H1 (cell line): ENCODE data around the gene FGF3. TPM values are rescaled to one million over a fixed set of nuclear protein-coding genes. Genes with fewer than 3 reads are reported as not detected.

ENCODE experiments used
- CTCF ChIA-PET: fragments of 300-600 bp; sonication (Branson Sonifier 250); formaldehyde crosslinking; loops from one replicate; lab custom pipeline; 2021; ENCODE audit not compliant: partially characterized antibody; lab: Charles Lee
- POLR2A ChIA-PET: fragments of 300-600 bp; sonication (Branson Sonifier 250); formaldehyde crosslinking; loops from one replicate; lab custom pipeline; 2021; ENCODE audit warnings: inconsistent platforms; ENCODE audit not compliant: partially characterized antibody; lab: Charles Lee
- DNase-seq, 2 experiments: peaks; one replicate each; pipeline versions ENCODE4 v3.0.0 to v3.0.0-alpha.2; 2010 to 2022; ENCODE audit warnings: low spot score in 2 of 2, low read depth in 1 of 2, mixed read lengths in 1 of 2
- FAIRE-seq: peaks from 2 replicates; lab custom pipeline; 2011; peaks lifted over from hg19 to GRCh38; lab: Jason Lieb, UNC
- H2AFZ ChIP-seq: 2 replicates; pipeline ENCODE4 v1.8.1; 2012; ENCODE audit warnings: low read length, inconsistent platforms
- H2AK5ac ChIP-seq: 2 replicates; pipeline ENCODE4 v1.6.1; 2013; ENCODE audit warnings: low read depth, low read length
- H2BK120ac ChIP-seq: replicated peaks from 2 replicates; pipeline ENCODE3; 2013; ENCODE audit warnings: low read depth, low read length, inconsistent platforms
- H2BK12ac ChIP-seq: 2 replicates; pipeline ENCODE4 v1.6.1; 2013; ENCODE audit warnings: low read depth, low read length
- H2BK15ac ChIP-seq: 2 replicates; pipeline ENCODE4 v1.6.1; 2013; ENCODE audit warnings: low read length
- H2BK20ac ChIP-seq: 2 replicates; pipeline ENCODE4 v1.6.1; 2013; ENCODE audit warnings: low read length
- H2BK5ac ChIP-seq: 2 replicates; pipeline ENCODE4 v1.6.1; 2013; ENCODE audit warnings: low read depth, low read length
- H3K14ac ChIP-seq: 2 replicates; pipeline ENCODE4 v1.6.1; 2013; ENCODE audit warnings: inconsistent platforms; ENCODE audit not compliant: insufficient read length
- H3K18ac ChIP-seq: 2 replicates; pipeline ENCODE4 v1.6.1; 2013; ENCODE audit warnings: low read length; ENCODE audit errors: extremely low read depth
- H3K23ac ChIP-seq: 2 replicates; pipeline ENCODE4 v1.6.1; 2013; ENCODE audit warnings: inconsistent platforms; ENCODE audit not compliant: insufficient read length
- H3K23me2 ChIP-seq: 2 replicates; pipeline ENCODE4 v1.6.1; 2013; ENCODE audit warnings: low read depth, low read length
- H3K27ac ChIP-seq: 2 replicates; pipeline ENCODE4 v1.6.1; 2011; ENCODE audit warnings: low read depth, low read length, inconsistent platforms
- H3K27me3 ChIP-seq, 4 experiments: replicated peaks in 1 of 4; 1 replicate in 1 of 4; 2 replicates in 3 of 4; pipeline versions ENCODE4 v1.6.1 to v1.8.1; 2011 to 2013; ENCODE audit warnings: low read length in 3 of 4, mild to moderate bottlenecking in 3 of 4, inconsistent platforms in 2 of 4, mixed read lengths in 2 of 4, moderate library complexity in 1 of 4; ENCODE audit not compliant: control insufficient read depth in 3 of 4, insufficient read depth in 3 of 4; ENCODE audit errors: extremely low read depth in 1 of 4
- H3K36me3 ChIP-seq, 4 experiments: 2 replicates each; pipeline versions ENCODE4 v1.6.1 to v1.8.1; 2011 to 2013; ENCODE audit warnings: mild to moderate bottlenecking in 4 of 4, low read length in 3 of 4, moderate library complexity in 2 of 4, control low read depth in 1 of 4, inconsistent platforms in 1 of 4; ENCODE audit not compliant: insufficient read depth in 4 of 4, control insufficient read depth in 2 of 4
- H3K4ac ChIP-seq: replicated peaks from 2 replicates; pipeline ENCODE3; 2013; ENCODE audit warnings: low read length, low read depth, mixed read lengths, inconsistent platforms; ENCODE audit not compliant: insufficient read length
- H3K4me1 ChIP-seq, 4 experiments: replicated peaks in 1 of 4; 1 replicate in 1 of 4; 2 replicates in 3 of 4; pipeline versions ENCODE4 v1.6.1 to v1.8.1; 2011 to 2013; ENCODE audit warnings: low read length in 3 of 4, inconsistent platforms in 2 of 4, mixed read lengths in 1 of 4; ENCODE audit not compliant: insufficient read depth in 4 of 4, control insufficient read depth in 3 of 4
- H3K4me2 ChIP-seq, 2 experiments: 2 replicates each; pipeline versions ENCODE4 v1.6.1 to v1.8.1; 2011 to 2013; ENCODE audit warnings: low read depth in 2 of 2, low read length in 2 of 2, control low read depth in 1 of 2, inconsistent platforms in 1 of 2, mild to moderate bottlenecking in 1 of 2; ENCODE audit not compliant: insufficient read depth in 1 of 2
- H3K4me3 ChIP-seq, 4 experiments: fragments of 200-600, 300-600 bp in 1 of 4; sonication (generic), shearing (Covaris generic), sonication (Bioruptor Twin) in 1 of 4; 2 replicates each; pipeline versions ENCODE4 v1.5.1 to v1.8.1; 2011 to 2016; ENCODE audit warnings: low read length in 4 of 4, low read depth in 3 of 4, control low read depth in 2 of 4, inconsistent platforms in 2 of 4, mild to moderate bottlenecking in 2 of 4, mixed read lengths in 1 of 4, moderate library complexity in 1 of 4; ENCODE audit not compliant: insufficient read depth in 2 of 4; ENCODE audit errors: extremely low read depth in 1 of 4
- H3K56ac ChIP-seq: replicated peaks from 2 replicates; pipeline ENCODE3; 2013; ENCODE audit warnings: low read depth, mild to moderate bottlenecking, mixed read lengths, low read length, inconsistent platforms; ENCODE audit not compliant: insufficient read length
- H3K79me1 ChIP-seq: 2 replicates; pipeline ENCODE4 v1.6.1; 2013; ENCODE audit warnings: low read depth, low read length, control low read depth
- H3K79me2 ChIP-seq, 2 experiments: 2 replicates each; pipeline versions ENCODE4 v1.6.1 to v1.8.1; 2012 to 2013; ENCODE audit warnings: low read length in 2 of 2, mild to moderate bottlenecking in 2 of 2, inconsistent platforms in 1 of 2; ENCODE audit not compliant: insufficient read depth in 2 of 2, control insufficient read depth in 1 of 2
- H3K9ac ChIP-seq, 4 experiments: replicated peaks in 1 of 4; 1 replicate in 1 of 4; 2 replicates in 3 of 4; pipeline versions ENCODE4 v1.6.1 to v1.8.1; 2011 to 2013; ENCODE audit warnings: low read depth in 3 of 4, low read length in 3 of 4, control low read depth in 2 of 4, mild to moderate bottlenecking in 2 of 4, moderate library complexity in 2 of 4, inconsistent platforms in 1 of 4; ENCODE audit errors: extremely low read depth in 1 of 4
- H3K9me3 ChIP-seq, 2 experiments: 2 replicates each; pipeline versions ENCODE4 v1.6.1 to v1.8.1; 2012 to 2013; ENCODE audit warnings: mild to moderate bottlenecking in 2 of 2, moderate library complexity in 2 of 2, control low read depth in 1 of 2, inconsistent platforms in 1 of 2, low read depth in 1 of 2, low read length in 1 of 2, mixed read lengths in 1 of 2; ENCODE audit not compliant: insufficient read depth in 2 of 2
- H4K20me1 ChIP-seq, 2 experiments: replicated peaks in 1 of 2; 2 replicates each; pipeline versions ENCODE3 to v1.8.1; 2011 to 2013; ENCODE audit warnings: inconsistent platforms in 2 of 2, low read length in 2 of 2, mild to moderate bottlenecking in 1 of 2; ENCODE audit not compliant: insufficient read depth in 2 of 2, control insufficient read depth in 1 of 2
- H4K5ac ChIP-seq: 2 replicates; pipeline ENCODE4 v1.6.1; 2013; ENCODE audit warnings: low read length, low read depth, mixed read lengths, inconsistent platforms; ENCODE audit not compliant: insufficient read length
- H4K8ac ChIP-seq: 2 replicates; pipeline ENCODE4 v1.8.0; 2013; ENCODE audit warnings: mild to moderate bottlenecking, moderate library complexity, low read length, inconsistent platforms; ENCODE audit not compliant: insufficient read depth; ENCODE audit errors: extremely low read depth
- H4K91ac ChIP-seq: replicated peaks from 2 replicates; pipeline ENCODE3; 2013; ENCODE audit warnings: low read length, mixed read lengths, inconsistent platforms; ENCODE audit not compliant: insufficient read length
- CBX5 ChIP-seq: fragments of 300-800, 300-1000 bp; sonication (generic); IDR thresholded peaks from 2 replicates; pipeline ENCODE4 v1.7.1; 2016; ENCODE audit warnings: antibody characterized with exemption, low read length, low read depth
- HDAC2 ChIP-seq, 2 experiments: fragments of 300-600 bp in 1 of 2; sonication (generic) in 1 of 2; IDR thresholded peaks; 2 replicates each; pipeline ENCODE4 v1.6.1; 2011 to 2012; ENCODE audit warnings: low read depth in 2 of 2, low read length in 2 of 2, mild to moderate bottlenecking in 2 of 2, moderate library complexity in 2 of 2, borderline replicate concordance in 1 of 2, inconsistent platforms in 1 of 2
- MAFK ChIP-seq: IDR thresholded peaks from 2 replicates; pipeline ENCODE4 v1.6.1; 2012; ENCODE audit warnings: low read depth, mild to moderate bottlenecking, improper control_type of control experiment, low read length
- NRF1 ChIP-seq: IDR thresholded peaks from 2 replicates; pipeline ENCODE4 v1.6.1; 2011; ENCODE audit warnings: mild to moderate bottlenecking, low read depth, low read length, improper control_type of control experiment
- RBBP5 ChIP-seq: IDR thresholded peaks from 2 replicates; pipeline ENCODE4 v1.7.1; 2012; ENCODE audit warnings: low read depth, mild to moderate bottlenecking, inconsistent platforms, low read length, moderate library complexity, borderline replicate concordance
- SIRT6 ChIP-seq: IDR thresholded peaks from one replicate; pipeline ENCODE4 v1.7.1; 2012; ENCODE audit warnings: low read length, inconsistent platforms
- TAF1 ChIP-seq: IDR thresholded peaks from 2 replicates; pipeline ENCODE4 v1.6.1; 2011; ENCODE audit warnings: mild to moderate bottlenecking, low read depth, low read length
- WGBS, 2 experiments: shearing (Covaris generic) in 1 of 2; methylation state at CpG; one replicate each; pipeline versions ENCODE4 v1.1.6 to v1.1.7; 2013 to 2015; ENCODE audit warnings: low lambda C conversion rate in 2 of 2, mixed read lengths in 2 of 2, inconsistent platforms in 1 of 2, low coverage in 1 of 2, missing lambda C conversion rate in 1 of 2; ENCODE audit not compliant: insufficient replicate concordance in 2 of 2, insufficient coverage in 1 of 2, insufficient read length in 1 of 2; ENCODE audit errors: extremely low coverage in 1 of 2, missing lambda C conversion rate in 1 of 2; 5-methylcytosine and 5-hydroxymethylcytosine counted together
- polyA plus RNA-seq, 7 experiments: library from polyadenylated mRNA; depleted of rRNA in 3 of 7; stranded (reverse) in 5 of 7; unstranded in 2 of 7; fragments of >200 nt in 5 of 7; fragments of 200-250 nt in 2 of 7; gene quantifications; 1 replicate in 5 of 7; 2 replicates in 1 of 7; 4 replicates in 1 of 7; pipeline versions ENCODE4 v1.2.1 to v1.2.3, GENCODE V29; 2011 to 2013; ENCODE audit warnings: missing spikeins in 2 of 7, mixed read lengths in 2 of 7
- total RNA-seq: library from RNA; stranded (reverse); fragmentation: NEBNext Ultra II Directional; extraction: Animal tissue kit (Norgen Biotek cat#: 25700); gene quantifications from 2 replicates; pipeline ENCODE4 v1.2.1, GENCODE V29; 2021

FGF3 gene
- total and polyA plus RNA-seq, 2 of the 8 experiments (the other 6 are each of a cell fraction or from before 2014, with no cell fraction given), result not detected

- peak overlapping the region; percentile 40 for H4K91ac ChIP-seq
- no peak for TF ChIP-seq SIRT6
- no peak for TF ChIP-seq CBX5
- no peak for TF ChIP-seq HDAC2 (IDR thresholded peaks at IDR 0.05; ENCODE audit: borderline replicate concordance in 1 of 2, low read depth in 2 of 2, low read length in 2 of 2)
- no peak for TF ChIP-seq MAFK
- no peak for TF ChIP-seq TAF1
- no peak for TF ChIP-seq RBBP5
- TF ChIP-seq NRF1, result no peak
- H2BK15ac ChIP-seq, result no peak overlapping the region
- no peak overlapping the region for H3K23ac ChIP-seq
- peaks cover 12% of the 10 kb centered on the region; the same call in 1 of the 2 replicates for H3K23me2 ChIP-seq
- no peak overlapping the region for H2BK20ac ChIP-seq
- FAIRE-seq, result no peak
- H3K14ac ChIP-seq, result no peak overlapping the region
- no peak overlapping the region for H2AK5ac ChIP-seq
- H2BK12ac ChIP-seq, result no peak overlapping the region
- H3K27ac ChIP-seq, result no peak overlapping the region
- no peak overlapping the region for H4K5ac ChIP-seq
- H4K20me1 ChIP-seq, result peaks cover 0 to 7% of the 10 kb centered on the region in 2 experiments
- H2BK5ac ChIP-seq, result no peak overlapping the region
- H2AFZ ChIP-seq, result no peak overlapping the region
- H3K18ac ChIP-seq, result no peak overlapping the region; the same call in 1 of the 2 replicates
- 91% methylated on average over 19 of the region's 19 CpGs; no CpG with 5 or more reads in 1 of the 2 experiments for WGBS, 2 experiments
- H3K79me2 ChIP-seq, result no peaks in the 10 kb centered on the region
- POLR2A ChIA-PET, result interaction anchor here (0.6 kb wide), 1 partner anchor 101 kb away, joined by 3 read pairs; no protein-coding TSS in a partner anchor
- H4K8ac ChIP-seq, result peak overlapping the region; percentile 18; the same call in 1 of the 2 replicates
- no peak overlapping the region for H3K4me2 ChIP-seq
- no peaks in the 10 kb centered on the region for H3K79me1 ChIP-seq
- H3K9me3 ChIP-seq, result peaks cover under 1 to 2% of the 10 kb centered on the region in 2 experiments; a peak in 3 of 4 replicates
- CTCF ChIA-PET, result interaction anchor here (0.6 to 1.5 kb wide), 4 partner anchors 27 to 1699 kb away, joined by 3 to 4 read pairs (median 3); no protein-coding TSS in a partner anchor
- H3K27me3 ChIP-seq, result peaks cover 0 to 4% (median 1%) of the 10 kb centered on the region in 4 experiments; a peak in 3 of 7 replicates
- no peak for DNase-seq
- H3K4me3 ChIP-seq, result no peak overlapping the region
- H3K4me1 ChIP-seq, result peaks cover 0 to 6% (median 1%) of the 10 kb centered on the region in 4 experiments; a peak in 4 of 7 replicates
- no peak overlapping the region for H3K56ac ChIP-seq
- H3K36me3 ChIP-seq, result no peaks in the 10 kb centered on the region
- no peak overlapping the region for H3K9ac ChIP-seq
- H3K4ac ChIP-seq, result no peak overlapping the region
- no peak overlapping the region for H2BK120ac ChIP-seq
These were observed 14.3 kb downstream of the FGF3 start for GRCh38 chr11:69804769-69805508.
